Trophoblast cell (in vitro differentiated cells and primary cell): Measurements from ENCODE around the gene KDM2B.

Experiments used
- DNase-seq, 2 donors: peaks; one replicate each; pipeline ENCODE4 v3.0.0-alpha.2; 2016
- H2AFZ ChIP-seq: 2 replicates; pipeline ENCODE4 v1.6.1; 2013; ENCODE audit warnings: low read length, moderate library complexity, mild to moderate bottlenecking; ENCODE audit not compliant: insufficient read depth, poor library complexity
- H2AK5ac ChIP-seq: 2 replicates; pipeline ENCODE4 v1.6.1; 2013; ENCODE audit warnings: mild to moderate bottlenecking, low read length
- H2BK120ac ChIP-seq: 2 replicates; pipeline ENCODE4 v1.6.1; 2013; ENCODE audit warnings: low read length, mild to moderate bottlenecking, moderate library complexity; ENCODE audit not compliant: insufficient read depth, poor library complexity
- H2BK12ac ChIP-seq: 2 replicates; pipeline ENCODE4 v1.6.1; 2013; ENCODE audit warnings: mild to moderate bottlenecking, low read length, moderate library complexity
- H2BK5ac ChIP-seq: 2 replicates; pipeline ENCODE4 v1.6.1; 2013; ENCODE audit warnings: low read length, low read depth, moderate library complexity, mild to moderate bottlenecking; ENCODE audit not compliant: poor library complexity
- H3K14ac ChIP-seq: 2 replicates; pipeline ENCODE4 v1.6.1; 2013; ENCODE audit warnings: mild to moderate bottlenecking, low read length
- H3K18ac ChIP-seq: 2 replicates; pipeline ENCODE4 v1.6.1; 2013; ENCODE audit warnings: mild to moderate bottlenecking, low read length
- H3K23ac ChIP-seq: 2 replicates; pipeline ENCODE4 v1.6.1; 2013; ENCODE audit warnings: low read length
- H3K27ac ChIP-seq: 2 replicates; pipeline ENCODE4 v1.5.1; 2013; ENCODE audit warnings: low read depth, mild to moderate bottlenecking, inconsistent platforms, low read length, moderate library complexity
- H3K27me3 ChIP-seq: 2 replicates; pipeline ENCODE4 v1.6.1; 2013; ENCODE audit warnings: inconsistent platforms, mild to moderate bottlenecking, low read length, moderate library complexity; ENCODE audit not compliant: insufficient read depth
- H3K36me3 ChIP-seq, 2 experiments: 1 replicate in 1 of 2; 2 replicates in 1 of 2; pipeline ENCODE4 v1.6.1; 2013; ENCODE audit warnings: low read length in 2 of 2, mild to moderate bottlenecking in 2 of 2, moderate library complexity in 1 of 2; ENCODE audit not compliant: insufficient read depth in 2 of 2, control insufficient read depth in 1 of 2
- H3K4ac ChIP-seq: 2 replicates; pipeline ENCODE4 v1.6.1; 2013; ENCODE audit warnings: low read depth, mild to moderate bottlenecking, low read length, moderate library complexity
- H3K4me1 ChIP-seq, 2 experiments: 1 replicate in 1 of 2; 2 replicates in 1 of 2; pipeline ENCODE4 v1.6.1; 2013; ENCODE audit warnings: low read length in 2 of 2, mild to moderate bottlenecking in 2 of 2, moderate library complexity in 1 of 2; ENCODE audit not compliant: insufficient read depth in 2 of 2, control insufficient read depth in 1 of 2
- H3K4me2 ChIP-seq: 2 replicates; pipeline ENCODE4 v1.6.1; 2013; ENCODE audit warnings: inconsistent platforms, mild to moderate bottlenecking, low read length, moderate library complexity
- H3K4me3 ChIP-seq: 2 replicates; pipeline ENCODE4 v1.5.1; 2013; ENCODE audit warnings: mild to moderate bottlenecking, low read depth, low read length, inconsistent platforms
- H3K79me1 ChIP-seq: one replicate; pipeline ENCODE4 v1.6.1; 2013; ENCODE audit warnings: low read length
- H3K79me2 ChIP-seq: 2 replicates; pipeline ENCODE4 v1.6.1; 2013; ENCODE audit warnings: low read length, mild to moderate bottlenecking; ENCODE audit not compliant: control insufficient read depth, insufficient read depth, poor library complexity
- H3K9ac ChIP-seq: 2 replicates; pipeline ENCODE4 v1.6.1; 2013; ENCODE audit warnings: mild to moderate bottlenecking, low read length
- H3K9me3 ChIP-seq: 2 replicates; pipeline ENCODE4 v1.6.1; 2013; ENCODE audit warnings: low read depth, mild to moderate bottlenecking, control low read depth, inconsistent platforms, low read length; ENCODE audit not compliant: insufficient read depth
- H4K12ac ChIP-seq: 2 replicates; pipeline ENCODE4 v1.6.1; 2013; ENCODE audit warnings: low read depth, mild to moderate bottlenecking, low read length, moderate library complexity
- H4K8ac ChIP-seq: 2 replicates; pipeline ENCODE4 v1.6.1; 2013; ENCODE audit warnings: low read depth, mild to moderate bottlenecking, low read length, moderate library complexity
- H4K91ac ChIP-seq: one replicate; pipeline ENCODE4 v1.6.1; 2013; ENCODE audit warnings: low read depth, mild to moderate bottlenecking, low read length, moderate library complexity
- WGBS: extraction: QIAGEN DNeasy Blood & Tissue Kit; methylation state at CpG from one replicate; pipeline ENCODE4 v1.1.7; 2013; ENCODE audit warnings: missing lambda C conversion rate; ENCODE audit not compliant: insufficient read length, insufficient coverage; ENCODE audit errors: extremely low coverage; 5-methylcytosine and 5-hydroxymethylcytosine counted together

The KDM2B gene

DNA sequence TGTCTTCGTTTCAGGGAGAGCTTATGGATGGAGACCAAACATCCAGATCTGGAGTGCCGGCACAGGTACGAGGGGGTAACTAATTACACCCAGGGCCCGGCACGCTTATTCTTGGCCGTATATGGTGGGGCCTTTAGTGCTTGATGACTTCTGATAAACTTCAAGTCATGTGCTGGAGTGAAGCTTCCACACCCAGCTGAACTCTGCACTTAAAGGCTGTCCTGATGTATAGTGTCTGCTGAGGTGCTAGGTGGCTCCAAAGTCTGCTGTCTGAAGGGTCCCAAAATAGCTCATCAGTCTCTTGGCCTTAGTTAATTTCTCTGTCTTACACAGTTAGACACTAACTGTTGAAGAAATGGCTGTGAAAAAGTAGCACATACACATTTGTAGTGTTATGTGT is 163.0 kb downstream of the KDM2B start:
- no peaks in the 10 kb centered on the region for H3K4me1 ChIP-seq
- no peak overlapping the region for H2BK5ac ChIP-seq
- no peak overlapping the region for H3K23ac ChIP-seq
- no peak for DNase-seq
- H4K91ac ChIP-seq = no peak overlapping the region
- no peaks in the 10 kb centered on the region for H3K79me2 ChIP-seq
- H3K4me3 ChIP-seq = no peak overlapping the region
- H2BK12ac ChIP-seq = no peak overlapping the region
- H3K79me1 ChIP-seq = no peaks in the 10 kb centered on the region
- H2AFZ ChIP-seq = no peak overlapping the region
- peaks cover 17 to 42% of the 10 kb centered on the region in 2 experiments for H3K36me3 ChIP-seq
- H2AK5ac ChIP-seq = no peak overlapping the region
- no CpG with 5 or more reads among the region's 6 CpGs for WGBS
- H3K9me3 ChIP-seq = no peaks in the 10 kb centered on the region
- H4K8ac ChIP-seq = no peak overlapping the region
- H3K14ac ChIP-seq = no peak overlapping the region
- no peak overlapping the region for H3K4me2 ChIP-seq
- H3K27ac ChIP-seq = no peak overlapping the region
- H4K12ac ChIP-seq = no peak overlapping the region
- no peak overlapping the region for H3K9ac ChIP-seq
- H3K27me3 ChIP-seq = no peaks in the 10 kb centered on the region
- H3K18ac ChIP-seq = no peak overlapping the region
- no peak overlapping the region for H3K4ac ChIP-seq
- no peak overlapping the region for H2BK120ac ChIP-seq

DNA sequence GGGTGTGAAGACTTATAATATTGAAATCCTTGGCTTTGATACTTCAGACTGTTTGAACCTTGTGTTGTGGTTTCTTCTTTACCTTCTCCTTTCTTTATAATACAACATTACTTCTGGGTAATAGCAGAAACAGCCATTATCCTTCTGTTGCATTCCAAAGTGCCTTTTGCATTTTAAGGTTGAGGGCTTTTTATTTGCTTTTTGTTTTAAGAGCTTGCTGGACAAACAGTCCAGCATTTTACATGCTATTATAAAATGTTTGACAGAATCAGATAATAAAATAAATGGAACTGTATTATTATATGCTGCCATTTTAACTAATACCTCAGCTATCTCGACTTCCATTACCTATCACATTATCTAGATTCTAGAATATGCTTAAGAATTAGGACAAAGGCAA is 166.9 kb downstream of the KDM2B start:
- no peak overlapping the region for H3K9ac ChIP-seq
- H2AK5ac ChIP-seq = no peak overlapping the region
- DNase-seq = no peak
- no peak overlapping the region for H2BK5ac ChIP-seq
- no peaks in the 10 kb centered on the region for H3K79me1 ChIP-seq
- H3K27me3 ChIP-seq = no peaks in the 10 kb centered on the region
- no peak overlapping the region for H4K8ac ChIP-seq
- peaks cover 15 to 18% of the 10 kb centered on the region in 2 experiments for H3K36me3 ChIP-seq
- no peak overlapping the region for H3K23ac ChIP-seq
- H2AFZ ChIP-seq = no peak overlapping the region
- no peak overlapping the region for H3K18ac ChIP-seq
- no peaks in the 10 kb centered on the region for H3K4me1 ChIP-seq
- no peaks in the 10 kb centered on the region for H3K79me2 ChIP-seq
- H4K91ac ChIP-seq = no peak overlapping the region
- no peak overlapping the region for H3K14ac ChIP-seq
- H2BK120ac ChIP-seq = no peak overlapping the region
- H3K4me3 ChIP-seq = no peak overlapping the region
- no peak overlapping the region for H4K12ac ChIP-seq
- H3K4ac ChIP-seq = no peak overlapping the region
- H2BK12ac ChIP-seq = no peak overlapping the region
- H3K9me3 ChIP-seq = no peaks in the 10 kb centered on the region
- no CpG with 5 or more reads among the region's 1 CpG for WGBS
- no peak overlapping the region for H3K4me2 ChIP-seq
- no peak overlapping the region for H3K27ac ChIP-seq

DNA sequence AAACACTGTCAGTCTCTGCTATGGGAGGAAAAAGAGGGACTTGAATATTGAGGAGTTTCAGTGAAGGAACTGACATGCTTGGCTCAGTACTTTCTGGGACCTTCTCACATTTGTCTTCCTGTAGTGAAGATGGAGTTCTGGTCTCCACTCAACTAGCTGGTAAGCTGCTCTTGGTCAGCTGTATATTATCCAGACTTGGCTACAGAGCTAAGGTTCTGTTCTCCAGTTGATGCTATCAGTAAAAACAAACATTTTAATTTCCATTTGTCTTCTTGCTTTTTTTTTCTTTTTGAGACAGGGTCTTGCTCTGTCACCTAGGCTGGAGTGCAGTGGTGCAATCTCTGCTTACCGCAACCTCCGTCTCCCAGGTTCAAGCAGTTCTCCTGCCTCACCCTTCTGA is 175.6 kb downstream of the KDM2B start:
- Histone ChIP-seq H2AK5ac (no peak overlapping the region), H3K79me2 (peaks cover 5% of the 10 kb centered on the region), H3K18ac (no peak overlapping the region), H3K23ac (no peak overlapping the region), H3K4me1 (no peaks in the 10 kb centered on the region), H3K14ac (no peak overlapping the region), H3K27ac (no peak overlapping the region), H4K8ac (no peak overlapping the region), H3K79me1 (peaks cover 5% of the 10 kb centered on the region), H3K9ac (no peak overlapping the region), H3K36me3 (peaks cover 6 to 10% of the 10 kb centered on the region in 2 experiments), H4K12ac (no peak overlapping the region), H2BK120ac (no peak overlapping the region), H3K27me3 (no peaks in the 10 kb centered on the region), H4K91ac (no peak overlapping the region), H3K4ac (peak overlapping the region; percentile 30), H3K4me3 (no peak overlapping the region), H3K9me3 (no peaks in the 10 kb centered on the region), H2AFZ (no peak overlapping the region), H2BK12ac (no peak overlapping the region), H2BK5ac (no peak overlapping the region), H3K4me2 (no peak overlapping the region)
- no CpG with 5 or more reads among the region's 2 CpGs for WGBS
- DNase-seq = no peak

DNA sequence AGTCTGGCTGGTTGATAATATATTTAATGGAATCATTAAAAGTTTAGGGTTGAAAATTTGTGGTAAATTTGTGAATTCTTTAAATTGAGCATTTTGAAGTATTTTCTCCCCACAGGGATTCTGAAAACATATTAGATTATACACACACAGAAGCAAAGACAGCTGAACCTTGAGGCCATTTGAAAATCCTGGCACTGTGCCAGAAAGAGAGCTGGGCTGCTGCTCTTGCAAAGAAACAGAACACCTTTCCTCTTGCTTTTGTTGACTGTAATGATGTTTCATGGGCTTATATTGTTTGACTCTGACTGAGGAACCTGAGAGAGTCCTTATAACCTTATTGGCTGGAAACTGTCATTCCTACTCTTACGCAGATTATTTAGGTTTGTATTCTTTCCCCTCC is 176.1 kb downstream of the KDM2B start:
- Histone ChIP-seq H3K9me3 (no peaks in the 10 kb centered on the region), H2AK5ac (no peak overlapping the region), H3K18ac (no peak overlapping the region), H2BK5ac (no peak overlapping the region), H4K8ac (no peak overlapping the region), H3K4me3 (no peak overlapping the region), H2AFZ (no peak overlapping the region), H2BK12ac (no peak overlapping the region), H3K36me3 (peaks cover 6 to 10% of the 10 kb centered on the region in 2 experiments), H4K91ac (no peak overlapping the region), H3K27me3 (no peaks in the 10 kb centered on the region), H4K12ac (no peak overlapping the region), H3K4me1 (no peaks in the 10 kb centered on the region), H3K4me2 (no peak overlapping the region), H3K27ac (no peak overlapping the region), H3K79me1 (peaks cover 7% of the 10 kb centered on the region), H2BK120ac (no peak overlapping the region), H3K9ac (no peak overlapping the region), H3K4ac (no peak overlapping the region), H3K79me2 (peaks cover 8% of the 10 kb centered on the region), H3K14ac (no peak overlapping the region), H3K23ac (no peak overlapping the region)
- no CpG with 5 or more reads among the region's 1 CpG for WGBS
- DNase-seq = no peak
